ENCODE measurements around the gene CTSE.

The CTSE gene

DNA sequence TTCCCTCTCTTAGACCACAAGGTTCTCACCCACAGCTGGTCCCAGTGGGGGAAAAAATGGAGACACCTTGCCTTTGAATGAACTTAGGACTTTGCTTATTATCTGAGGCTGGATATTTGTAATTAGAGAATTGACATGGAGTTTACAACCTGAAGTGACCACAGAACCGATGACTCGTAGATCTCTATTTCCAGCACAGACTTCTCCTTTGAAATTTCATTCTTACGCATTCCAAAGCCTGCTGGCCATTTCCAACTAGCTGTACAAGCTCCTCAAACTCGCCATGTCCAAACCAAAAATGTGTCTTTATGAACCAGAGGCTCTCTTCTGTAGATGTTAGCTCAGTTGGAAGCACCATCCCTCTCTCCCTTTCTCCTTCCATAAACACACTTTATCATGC lies 32.5 kb downstream of the CTSE start:
- Histone ChIP-seq H3K27ac (ENCODE audit: low read depth, low read length) (no peak overlapping the region), H3K4me2 (ENCODE audit: low read depth, low read length, poor library complexity, severe bottlenecking) (no peak overlapping the region), H3K9me2 (replicated peaks; ENCODE audit: insufficient read depth, low read length) (no peaks in the 10 kb centered on the region), H3K36me3 (ENCODE audit: low read length) (no peaks in the 10 kb centered on the region), H2AFZ (ENCODE audit: low read depth, low read length, severe bottlenecking) (no peak overlapping the region), H3K9me3 (ENCODE audit: insufficient read depth, low read length) (no peaks in the 10 kb centered on the region), H3F3A (ENCODE audit: insufficient read depth) (no peaks in the 10 kb centered on the region), H3K4me3 (ENCODE audit: insufficient read depth, low read length, poor library complexity, severe bottlenecking) (no peak overlapping the region), H3K9ac (ENCODE audit: low read length) (no peak overlapping the region), H3K79me2 (ENCODE audit: insufficient read depth, low read length) (no peaks in the 10 kb centered on the region), H3K27me3 (ENCODE audit: low read length) (no peaks in the 10 kb centered on the region), H4K20me1 (ENCODE audit: low read depth, low read length) (no peaks in the 10 kb centered on the region)
- TF ChIP-seq, protein P1, sequence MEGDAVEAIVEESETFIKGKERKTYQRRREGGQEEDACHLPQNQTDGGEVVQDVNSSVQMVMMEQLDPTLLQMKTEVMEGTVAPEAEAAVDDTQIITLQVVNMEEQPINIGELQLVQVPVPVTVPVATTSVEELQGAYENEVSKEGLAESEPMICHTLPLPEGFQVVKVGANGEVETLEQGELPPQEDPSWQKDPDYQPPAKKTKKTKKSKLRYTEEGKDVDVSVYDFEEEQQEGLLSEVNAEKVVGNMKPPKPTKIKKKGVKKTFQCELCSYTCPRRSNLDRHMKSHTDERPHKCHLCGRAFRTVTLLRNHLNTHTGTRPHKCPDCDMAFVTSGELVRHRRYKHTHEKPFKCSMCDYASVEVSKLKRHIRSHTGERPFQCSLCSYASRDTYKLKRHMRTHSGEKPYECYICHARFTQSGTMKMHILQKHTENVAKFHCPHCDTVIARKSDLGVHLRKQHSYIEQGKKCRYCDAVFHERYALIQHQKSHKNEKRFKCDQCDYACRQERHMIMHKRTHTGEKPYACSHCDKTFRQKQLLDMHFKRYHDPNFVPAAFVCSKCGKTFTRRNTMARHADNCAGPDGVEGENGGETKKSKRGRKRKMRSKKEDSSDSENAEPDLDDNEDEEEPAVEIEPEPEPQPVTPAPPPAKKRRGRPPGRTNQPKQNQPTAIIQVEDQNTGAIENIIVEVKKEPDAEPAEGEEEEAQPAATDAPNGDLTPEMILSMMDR (IDR thresholded peaks at IDR 0.05; ENCODE audit: insufficient read depth, low read length, poor library complexity, severe bottlenecking) = no peak
- TF ChIP-seq EZH2phosphoT487 (conservative IDR thresholded peaks at IDR 0.05; ENCODE audit: low read length) = no peak

DNA sequence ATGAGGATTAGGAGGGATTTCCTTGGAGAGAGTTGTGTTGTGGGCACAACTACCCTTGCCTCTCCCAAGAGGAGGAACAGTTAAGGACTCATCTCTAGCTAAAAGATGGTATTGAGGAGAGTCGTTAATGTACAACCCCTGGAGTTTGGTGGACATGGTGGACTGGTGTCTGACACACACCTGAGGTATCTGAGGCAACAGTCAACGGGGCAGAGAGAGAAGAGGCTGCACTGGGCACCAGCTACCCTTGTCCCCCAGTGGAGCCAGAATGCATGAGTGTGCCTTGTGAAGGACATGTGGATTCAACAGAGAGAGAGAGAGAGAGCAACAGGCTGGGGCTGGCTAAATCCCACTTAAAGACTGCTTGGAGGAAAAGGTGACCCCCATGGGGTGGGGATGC lies 33.5 kb downstream of the CTSE start:
- no peaks in the 10 kb centered on the region for H3K79me2 ChIP-seq (ENCODE audit: insufficient read depth, low read length)
- no peaks in the 10 kb centered on the region for H4K20me1 ChIP-seq (ENCODE audit: low read depth, low read length)
- H3K4me3 ChIP-seq (ENCODE audit: insufficient read depth, low read length, poor library complexity, severe bottlenecking) = no peak overlapping the region
- no peak overlapping the region for H3K4me2 ChIP-seq (ENCODE audit: low read depth, low read length, poor library complexity, severe bottlenecking)
- H2AFZ ChIP-seq (ENCODE audit: low read depth, low read length, severe bottlenecking) = no peak overlapping the region
- H3K36me3 ChIP-seq (ENCODE audit: low read length) = no peaks in the 10 kb centered on the region
- H3K9ac ChIP-seq (ENCODE audit: low read length) = no peak overlapping the region
- H3K9me3 ChIP-seq (ENCODE audit: insufficient read depth, low read length) = no peaks in the 10 kb centered on the region
- no peaks in the 10 kb centered on the region for H3K27me3 ChIP-seq (ENCODE audit: low read length)
- no peak overlapping the region for H3K27ac ChIP-seq (ENCODE audit: low read depth, low read length)
- H3F3A ChIP-seq (ENCODE audit: insufficient read depth) = no peaks in the 10 kb centered on the region
- H3K9me2 ChIP-seq (replicated peaks; ENCODE audit: insufficient read depth, low read length) = no peaks in the 10 kb centered on the region
- no peak for TF ChIP-seq EZH2phosphoT487 (conservative IDR thresholded peaks at IDR 0.05; ENCODE audit: low read length)
- TF ChIP-seq, protein P1 (IDR thresholded peaks at IDR 0.05; ENCODE audit: insufficient read depth, low read length, poor library complexity, severe bottlenecking) = no peak

DNA sequence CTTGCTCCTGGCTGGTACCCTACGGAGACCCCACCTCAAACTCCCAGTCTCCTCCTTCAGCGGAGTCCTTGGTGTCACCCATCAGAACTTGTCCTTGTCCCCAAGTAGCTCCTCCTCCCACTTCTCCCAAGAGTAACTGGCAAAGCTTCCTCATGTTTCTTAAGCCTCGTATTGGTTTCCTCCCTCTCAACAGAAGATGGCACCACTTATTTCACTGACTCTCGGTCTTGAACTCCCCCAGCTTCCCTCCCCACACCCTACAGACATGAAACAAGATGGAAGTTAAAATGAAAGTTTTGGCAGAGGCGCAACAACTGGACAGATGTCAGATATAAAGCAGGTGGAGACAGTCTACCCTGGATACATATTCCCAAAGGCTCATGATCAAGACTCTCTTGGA lies 33.9 kb downstream of the CTSE start:
- H3K9ac ChIP-seq (ENCODE audit: low read length) = no peak overlapping the region
- no peaks in the 10 kb centered on the region for H3K79me2 ChIP-seq (ENCODE audit: insufficient read depth, low read length)
- H3F3A ChIP-seq (ENCODE audit: insufficient read depth) = no peaks in the 10 kb centered on the region
- H2AFZ ChIP-seq (ENCODE audit: low read depth, low read length, severe bottlenecking) = no peak overlapping the region
- no peaks in the 10 kb centered on the region for H3K9me2 ChIP-seq (replicated peaks; ENCODE audit: insufficient read depth, low read length)
- TF ChIP-seq, protein P1 (IDR thresholded peaks at IDR 0.05; ENCODE audit: insufficient read depth, low read length, poor library complexity, severe bottlenecking) = no peak
- no peak for TF ChIP-seq EZH2phosphoT487 (conservative IDR thresholded peaks at IDR 0.05; ENCODE audit: low read length)
- no peaks in the 10 kb centered on the region for H3K27me3 ChIP-seq (ENCODE audit: low read length)
- no peaks in the 10 kb centered on the region for H3K9me3 ChIP-seq (ENCODE audit: insufficient read depth, low read length)
- H3K27ac ChIP-seq (ENCODE audit: low read depth, low read length) = no peak overlapping the region
- no peak overlapping the region for H3K4me2 ChIP-seq (ENCODE audit: low read depth, low read length, poor library complexity, severe bottlenecking)
- no peaks in the 10 kb centered on the region for H4K20me1 ChIP-seq (ENCODE audit: low read depth, low read length)
- no peaks in the 10 kb centered on the region for H3K36me3 ChIP-seq (ENCODE audit: low read length)
- no peak overlapping the region for H3K4me3 ChIP-seq (ENCODE audit: insufficient read depth, low read length, poor library complexity, severe bottlenecking)

Measured in SU-DHL-6 (cell line).